GM18907 (cell line): ENCODE measurements around the gene CEP131.
A peak's percentile ranks its signal among the peaks of the same experiment; 100 is the strongest.

ENCODE experiments used
- ATAC-seq: cut with Tn5 transposase; IDR thresholded peaks from one replicate; pipeline ENCODE4 v1.9.1; 2021; ENCODE audit warnings: mild to moderate bottlenecking, moderate library complexity; ENCODE audit not compliant: unreplicated experiment

Gene CEP131

GRCh38 chr17:81239714-81240555, 17.2 kb upstream of the CEP131 start:
- ATAC-seq = peak; percentile 10

- peak; percentile 85 for ATAC-seq
These were observed 16.3 kb upstream of the CEP131 start, which contains the start of the genes NDUFAF8 and TEPSIN for GRCh38 chr17:81238815-81239713. Gene NDUFAF8, plus strand, starts transcription at chr17:81239318. Its CDS starts 46 bp downstream, at chr17:81239364. Gene TEPSIN, minus strand, starts transcription at chr17:81239055. Its CDS starts 22 bp downstream, at chr17:81239033.

GRCh38 chr17:81238490-81238814, 15.7 kb upstream of the CEP131 start:
- ATAC-seq = peak; percentile 4

- ATAC-seq = no peak
These were observed 15.1 kb upstream of the CEP131 start for GRCh38 chr17:81237591-81238489.

- no peak for ATAC-seq
These were observed 14.0 kb upstream of the CEP131 start for GRCh38 chr17:81236784-81237183.

GRCh38 chr17:81235822-81236740, 13.3 kb upstream of the CEP131 start:
- ATAC-seq = no peak

- no peak for ATAC-seq
These were observed 12.4 kb upstream of the CEP131 start for GRCh38 chr17:81234940-81235821.

- no peak for ATAC-seq
These were observed 11.7 kb upstream of the CEP131 start for GRCh38 chr17:81234506-81234855.

- no peak for ATAC-seq
These were observed 11.2 kb upstream of the CEP131 start for GRCh38 chr17:81233811-81234505.

GRCh38 chr17:81233316-81233715, 10.6 kb upstream of the CEP131 start:
- no peak for ATAC-seq

- no peak for ATAC-seq
These were observed 10.0 kb upstream of the CEP131 start for GRCh38 chr17:81232616-81233241.

GRCh38 chr17:81231766-81232581, 9.2 kb upstream of the CEP131 start:
- ATAC-seq = no peak

GRCh38 chr17:81231121-81231645, 8.4 kb upstream of the CEP131 start:
- ATAC-seq = no peak

GRCh38 chr17:81230043-81230820, 7.5 kb upstream of the CEP131 start:
- ATAC-seq = no peak

GRCh38 chr17:81229666-81229920, 6.8 kb upstream of the CEP131 start:
- no peak for ATAC-seq
